Muscle of back (tissue), 11 donors: Measurements from ENCODE around the gene BCL10. TPM values are rescaled to one million over a fixed set of nuclear protein-coding genes. Genes with fewer than 3 reads are reported as not detected.

Source experiments
- DNase-seq, 3 donors: peaks; one replicate each; pipeline versions ENCODE4 v3.0.0 to v3.0.0-alpha.2; 2013
- polyA plus RNA-seq, 10 donors: library from polyadenylated mRNA; unstranded; fragments of 120-200 nt; gene quantifications; one replicate each; pipeline ENCODE4 v1.2.1, GENCODE V29; 2013; ENCODE audit not compliant: insufficient read length in 10 of 10

The BCL10 gene
- polyA plus RNA-seq, 10 donors = 11.9 to 15.9 (median 13.9) TPM

DNA sequence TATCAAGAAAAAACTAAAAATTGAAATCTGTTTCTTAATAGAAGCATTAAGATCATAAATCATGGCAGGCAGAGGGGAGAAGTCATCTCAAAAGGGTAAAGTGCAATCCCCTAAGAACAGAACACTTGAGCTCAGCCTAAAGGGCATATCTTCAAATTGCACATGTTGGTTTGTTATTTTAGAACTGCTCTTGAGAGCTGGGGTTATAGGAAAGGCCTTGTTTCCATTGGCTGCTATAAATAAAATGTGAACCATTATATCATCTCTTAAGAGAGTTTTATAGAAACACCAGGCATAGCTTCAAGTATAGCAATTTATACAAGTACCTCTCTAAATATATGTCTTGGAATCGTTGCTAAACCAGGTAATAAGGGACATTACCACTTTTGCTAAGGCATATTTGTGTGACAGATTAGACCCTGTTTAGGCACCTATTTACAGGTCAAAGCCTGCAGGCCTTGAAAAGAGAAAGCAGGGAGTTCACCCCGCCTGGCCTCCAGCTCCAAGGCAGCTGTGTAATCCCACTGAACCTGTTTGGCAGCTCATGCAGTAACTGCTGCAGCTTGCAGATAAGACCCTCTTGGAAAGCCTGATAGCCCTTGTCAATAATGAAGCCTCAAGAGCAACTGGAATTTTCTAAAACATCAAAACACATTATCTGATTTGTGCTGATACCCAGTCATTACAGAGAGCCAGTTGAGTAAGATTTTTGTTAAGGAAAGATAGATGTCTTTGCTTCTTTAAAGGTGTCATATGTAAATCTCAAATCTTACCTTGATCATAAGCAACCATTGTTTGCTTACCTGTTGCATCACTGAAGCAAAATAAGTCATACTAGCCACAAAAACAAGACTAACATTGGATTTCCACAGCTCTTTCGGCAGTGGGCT, 51.5 kb downstream of the BCL10 start:
- DNase-seq = peak in 2 of 3 donors; percentile 19 to 78

- no peak for DNase-seq
Observed at GRCh38 chr1:85224295-85224694, 52.1 kb downstream of the BCL10 start.

DNA sequence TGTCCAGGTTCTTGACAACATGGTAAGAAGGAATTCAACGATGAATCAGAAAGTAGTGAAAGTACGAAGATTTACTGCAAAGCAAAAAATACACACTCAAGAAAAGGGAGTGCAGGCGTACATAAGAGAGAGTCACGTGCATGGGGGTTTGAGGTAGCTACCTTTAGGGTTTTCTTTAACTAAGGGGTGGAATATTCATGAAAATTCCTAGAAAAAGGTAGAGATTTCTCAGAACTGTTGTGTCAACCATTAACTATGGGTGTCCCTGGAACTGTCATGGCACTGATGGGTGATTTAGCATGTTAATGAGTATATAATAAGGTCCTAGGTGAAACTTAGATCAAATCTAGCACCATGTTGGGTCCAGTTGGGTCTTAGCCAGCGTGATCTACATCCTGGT, 53.1 kb downstream of the BCL10 start:
- no peak for DNase-seq

GRCh38 chr1:85220756-85221201, 55.7 kb downstream of the BCL10 start:
- peak in 2 of 3 donors; percentile 47 to 77 for DNase-seq

DNA sequence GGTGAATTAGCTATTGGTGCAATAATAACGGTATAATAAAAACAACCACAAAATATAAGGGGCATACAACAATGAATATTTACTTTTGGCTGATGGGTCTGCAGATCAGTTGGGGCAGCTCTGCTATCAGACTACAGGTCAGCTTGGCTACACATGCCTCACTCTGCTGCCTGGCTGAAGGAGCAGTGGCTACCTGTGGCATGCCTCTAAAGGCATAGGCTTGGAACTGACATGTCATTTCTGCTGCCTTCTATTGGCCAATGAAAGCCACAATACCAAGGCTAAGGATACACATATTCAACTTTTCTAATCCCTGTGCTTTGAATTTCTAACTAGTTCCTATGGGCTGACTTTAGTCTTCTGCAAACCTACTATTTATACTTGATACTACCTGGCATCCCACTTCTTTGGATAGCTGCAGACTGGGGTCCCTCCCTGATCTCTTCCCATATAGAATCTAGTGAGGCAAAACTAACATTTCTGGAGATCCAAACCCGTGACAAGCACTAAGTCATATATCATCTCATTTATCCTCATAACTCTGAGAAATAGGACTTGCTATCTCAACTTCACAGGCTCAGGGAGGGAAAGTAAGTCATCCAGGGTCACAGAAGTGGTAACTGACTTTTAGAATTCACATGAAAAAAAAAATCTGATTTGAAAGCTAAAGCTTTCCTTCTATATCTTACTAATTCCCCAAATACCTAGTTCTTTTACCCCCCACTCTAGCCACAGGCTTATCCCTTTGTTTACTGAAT, 56.4 kb downstream of the BCL10 start:
- peak in 1 of 3 donors; percentile 8 for DNase-seq

- no peak for DNase-seq
Observed at GRCh38 chr1:85216697-85217096, 59.7 kb downstream of the BCL10 start.

Other genes starting within 250 kb of the BCL10 start
- 1 to 10 TPM in 9 of 10 donors, under 1 TPM in 1; 0.90 to 4.5 (median 2.4) TPM for gene MCOLN3, start 228.1 kb downstream of the BCL10 start, polyA plus RNA-seq
- gene SYDE2, start 75.6 kb downstream of the BCL10 start, polyA plus RNA-seq = 1 to 10 TPM; 2.2 to 8.2 (median 3.3) TPM
- gene C1orf52, start 17.0 kb downstream of the BCL10 start, polyA plus RNA-seq = 10 to 100 TPM; 24.0 to 35.5 (median 27.7) TPM
- gene DDAH1, start 188.5 kb upstream of the BCL10 start, polyA plus RNA-seq = 10 to 100 TPM; 44.4 to 80.0 (median 57.3) TPM